GM12875 (cell line): ENCODE results near the gene CBLC.
A peak's percentile ranks its signal among the peaks of the same experiment; 100 is the strongest.

Source experiments
- H3K4me3 ChIP-seq: one replicate; pipeline ENCODE4 v1.5.1; 2011; ENCODE audit warnings: low read depth, low read length, control low read depth
- TF ChIP-seq, protein P1 (sequence below): IDR thresholded peaks from 2 replicates; pipeline ENCODE4 v1.5.1; 2011; ENCODE audit warnings: low read depth, mild to moderate bottlenecking, control low read depth, inconsistent platforms, low read length, moderate library complexity, borderline replicate concordance; ENCODE audit not compliant: insufficient read depth

CBLC gene

DNA sequence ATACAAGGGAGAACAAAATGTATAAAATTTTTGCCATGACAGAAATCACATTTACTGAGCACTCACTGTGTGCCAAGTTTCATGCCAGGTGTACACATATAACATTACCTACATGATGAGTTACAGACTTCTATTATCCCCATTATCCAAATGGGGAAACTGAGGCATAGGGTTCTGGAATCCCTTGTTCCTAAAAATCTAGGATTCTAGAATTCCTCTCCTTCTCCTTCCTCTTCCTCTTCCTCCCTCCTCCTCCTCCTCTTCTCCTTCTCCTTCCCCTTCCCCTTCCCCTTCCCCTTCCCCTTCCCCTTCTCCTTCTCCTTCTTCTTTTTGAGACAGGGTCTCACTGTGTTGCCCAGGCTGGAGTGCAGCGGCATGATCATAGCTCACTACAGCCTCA, 43.3 kb upstream of the CBLC start:
- H3K4me3 ChIP-seq, result no peak overlapping the region
- TF ChIP-seq, protein P1, sequence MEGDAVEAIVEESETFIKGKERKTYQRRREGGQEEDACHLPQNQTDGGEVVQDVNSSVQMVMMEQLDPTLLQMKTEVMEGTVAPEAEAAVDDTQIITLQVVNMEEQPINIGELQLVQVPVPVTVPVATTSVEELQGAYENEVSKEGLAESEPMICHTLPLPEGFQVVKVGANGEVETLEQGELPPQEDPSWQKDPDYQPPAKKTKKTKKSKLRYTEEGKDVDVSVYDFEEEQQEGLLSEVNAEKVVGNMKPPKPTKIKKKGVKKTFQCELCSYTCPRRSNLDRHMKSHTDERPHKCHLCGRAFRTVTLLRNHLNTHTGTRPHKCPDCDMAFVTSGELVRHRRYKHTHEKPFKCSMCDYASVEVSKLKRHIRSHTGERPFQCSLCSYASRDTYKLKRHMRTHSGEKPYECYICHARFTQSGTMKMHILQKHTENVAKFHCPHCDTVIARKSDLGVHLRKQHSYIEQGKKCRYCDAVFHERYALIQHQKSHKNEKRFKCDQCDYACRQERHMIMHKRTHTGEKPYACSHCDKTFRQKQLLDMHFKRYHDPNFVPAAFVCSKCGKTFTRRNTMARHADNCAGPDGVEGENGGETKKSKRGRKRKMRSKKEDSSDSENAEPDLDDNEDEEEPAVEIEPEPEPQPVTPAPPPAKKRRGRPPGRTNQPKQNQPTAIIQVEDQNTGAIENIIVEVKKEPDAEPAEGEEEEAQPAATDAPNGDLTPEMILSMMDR, result no peak

- H3K4me3 ChIP-seq, result no peak overlapping the region
- TF ChIP-seq, protein P1, result no peak
These were observed 42.7 kb upstream of the CBLC start for GRCh38 chr19:44735011-44735410.

DNA sequence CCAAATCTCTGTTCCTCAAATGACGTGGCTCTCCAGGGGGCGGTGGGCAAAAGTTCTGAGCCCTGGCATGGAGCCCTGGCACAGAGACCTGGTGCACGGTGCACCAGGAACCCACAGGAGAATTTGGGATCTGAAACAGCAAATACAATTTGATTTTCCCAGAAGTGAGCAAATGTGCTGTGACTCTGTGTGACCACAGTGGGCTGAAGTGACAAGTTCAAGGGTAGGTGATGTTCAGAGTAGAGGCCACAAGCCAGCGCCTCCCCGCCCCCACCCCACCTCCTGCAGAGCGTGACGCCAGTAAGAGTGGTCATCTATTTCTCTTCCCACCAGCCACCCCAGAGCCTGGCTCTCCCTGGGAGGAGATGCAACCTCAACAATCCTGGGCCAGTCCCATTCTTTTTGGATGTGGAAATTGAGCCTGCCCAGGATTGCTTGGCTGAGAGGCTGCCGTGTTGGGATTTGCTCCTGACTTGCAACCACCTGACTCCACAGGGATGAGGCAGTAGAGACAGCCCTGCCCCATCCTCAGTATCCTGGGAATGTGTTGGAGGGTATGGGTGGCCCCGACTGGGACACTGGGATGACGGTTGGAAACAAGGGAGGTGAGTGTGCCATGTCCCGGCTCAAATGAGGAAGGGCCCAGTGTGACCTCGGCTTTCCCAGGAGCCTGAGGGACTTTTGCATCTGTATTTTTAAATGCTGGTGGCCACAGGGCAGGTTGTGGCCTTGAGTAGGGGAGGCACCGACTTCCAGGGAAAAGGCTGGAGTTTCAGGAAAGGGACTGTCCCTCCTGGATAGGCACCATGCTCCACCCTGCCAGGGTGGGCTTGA, 40.2 kb upstream of the CBLC start:
- TF ChIP-seq, protein P1, result no peak
- no peak overlapping the region for H3K4me3 ChIP-seq

DNA sequence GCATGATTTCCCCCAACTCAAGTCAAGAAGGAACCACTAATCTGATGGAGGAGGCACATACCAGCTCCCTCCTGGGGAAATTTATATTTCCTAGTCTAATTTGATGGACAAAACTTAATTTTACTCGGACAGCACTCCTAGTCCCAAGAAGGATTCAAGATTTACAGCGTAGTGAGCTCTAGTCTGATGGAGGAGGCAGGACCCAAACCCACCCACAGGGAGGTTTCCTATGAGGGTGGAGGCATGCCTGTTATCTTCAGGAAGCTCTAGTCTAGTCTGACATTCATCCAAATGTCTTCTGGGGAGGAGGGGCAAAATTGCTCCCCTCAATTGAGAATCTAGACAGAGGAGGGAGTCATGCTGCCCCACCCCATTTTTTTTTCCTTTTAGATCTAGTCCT, 39.6 kb upstream of the CBLC start:
- TF ChIP-seq, protein P1, result no peak
- H3K4me3 ChIP-seq, result no peak overlapping the region

DNA sequence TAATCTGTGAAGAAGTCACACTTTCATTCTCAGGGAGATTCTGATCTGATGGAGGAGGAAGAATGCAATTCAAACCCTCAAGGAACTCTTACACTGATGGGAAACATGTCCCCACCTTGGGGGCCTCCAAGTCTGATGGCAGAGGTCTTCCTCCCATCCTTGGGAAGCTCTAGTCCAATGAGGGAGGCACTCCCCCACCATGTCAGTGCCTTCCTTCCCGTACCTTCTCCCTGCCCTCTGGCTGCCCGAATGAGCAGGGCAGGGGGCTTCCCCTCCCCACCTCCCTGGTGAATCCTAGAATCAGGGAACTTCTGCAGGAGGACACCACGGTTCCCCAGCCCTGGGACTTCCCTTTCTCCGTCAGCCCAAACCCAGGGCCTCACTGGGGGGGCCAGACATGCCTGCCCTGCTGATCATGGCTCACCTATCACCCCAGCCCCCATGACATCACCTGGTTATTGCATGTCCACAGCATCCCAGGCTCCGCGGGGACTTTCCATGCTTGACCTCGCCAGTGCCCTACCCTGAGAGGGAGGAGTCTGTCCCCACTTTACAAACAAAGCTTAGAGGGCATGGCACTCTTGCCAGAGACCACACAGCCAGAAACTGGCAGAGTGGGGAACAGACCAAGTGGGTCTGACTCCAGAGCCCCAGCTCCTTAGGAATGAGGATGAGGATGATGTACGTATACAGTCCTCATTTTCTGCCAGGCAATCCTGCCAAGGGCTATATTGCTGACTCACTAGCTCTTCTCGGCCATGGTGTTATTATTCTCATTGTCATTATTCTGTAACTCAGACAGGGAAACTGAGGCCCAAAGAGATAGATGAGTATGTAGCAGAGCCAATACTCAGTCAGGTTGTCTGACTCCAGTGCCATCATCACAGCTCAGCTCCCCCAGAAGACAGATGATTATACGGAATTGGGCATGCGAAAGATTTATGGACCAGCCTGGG, 38.8 kb upstream of the CBLC start:
- TF ChIP-seq, protein P1, result no peak
- H3K4me3 ChIP-seq, result no peak overlapping the region

DNA sequence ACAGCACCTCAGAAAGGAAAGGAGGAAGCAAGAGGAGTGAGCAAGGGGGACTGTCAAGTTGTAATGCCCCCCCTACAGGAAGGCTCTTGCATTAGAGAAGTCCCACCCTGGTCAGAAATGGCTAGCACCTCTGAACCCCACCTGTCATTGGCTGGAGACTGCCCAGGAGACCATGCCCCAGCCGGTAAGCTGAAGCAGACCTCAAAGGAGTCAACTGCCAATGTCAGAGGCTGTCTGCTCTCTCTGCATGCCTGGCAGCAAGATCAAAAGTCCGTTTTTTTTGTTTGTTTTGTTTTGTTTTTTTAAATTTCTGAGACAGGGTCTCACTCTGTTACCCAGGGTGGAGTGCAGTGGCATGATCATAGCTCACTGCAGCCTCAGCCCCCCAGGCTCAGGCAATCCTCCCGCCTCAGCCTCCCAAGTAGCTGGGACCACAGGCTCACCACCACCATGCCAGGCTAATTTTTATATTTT, 37.3 kb upstream of the CBLC start:
- TF ChIP-seq, protein P1, result peak; percentile 10; the same call in 1 of the 2 replicates
- H3K4me3 ChIP-seq, result no peak overlapping the region
